H1 (cell line): ENCODE measurements around the gene ATG9B.

ENCODE experiments used
- BCL11A ChIP-seq, 2 experiments: IDR thresholded peaks; one replicate each; pipeline ENCODE4 v1.6.1; 2011; ENCODE audit warnings: low read depth in 2 of 2, low read length in 2 of 2, mild to moderate bottlenecking in 2 of 2
- CBX5 ChIP-seq: fragments of 300-800, 300-1000 bp; sonication (generic); IDR thresholded peaks from 2 replicates; pipeline ENCODE4 v1.7.1; 2016; ENCODE audit warnings: antibody characterized with exemption, low read length, low read depth
- CTCF ChIP-seq, 3 experiments: IDR thresholded peaks; 1 replicate in 2 of 3; 2 replicates in 1 of 3; pipeline versions ENCODE4 v1.5.1 to v1.6.1; 2011; ENCODE audit warnings: low read length in 3 of 3, mild to moderate bottlenecking in 3 of 3, inconsistent platforms in 2 of 3, low read depth in 1 of 3, moderate library complexity in 1 of 3; ENCODE audit not compliant: insufficient read depth in 1 of 3; ENCODE audit errors: control extremely low read depth in 1 of 3
- EZH2 ChIP-seq: fragments of 200-600 bp; sonication (generic); IDR thresholded peaks from 2 replicates; pipeline ENCODE4 v1.7.1; 2012; ENCODE audit warnings: low read depth, mild to moderate bottlenecking, moderate library complexity, low read length, inconsistent platforms; ENCODE audit not compliant: severe bottlenecking
- KDM1A ChIP-seq: fragments of 200-600, 300-600 bp; sonication (generic); IDR thresholded peaks from 2 replicates; pipeline ENCODE4 v1.7.1; 2016; ENCODE audit warnings: mild to moderate bottlenecking, low read length, borderline replicate concordance
- NANOG ChIP-seq: IDR thresholded peaks from 2 replicates; pipeline ENCODE4 v1.6.1; 2011; ENCODE audit warnings: low read length, low read depth, mild to moderate bottlenecking, inconsistent platforms; ENCODE audit not compliant: insufficient read depth, poor library complexity, severe bottlenecking
- POLR2A ChIP-seq, 2 experiments: IDR thresholded peaks; 1 replicate in 1 of 2; 2 replicates in 1 of 2; pipeline ENCODE4 v1.6.1; 2011; ENCODE audit warnings: low read depth in 2 of 2, low read length in 2 of 2, mild to moderate bottlenecking in 2 of 2; ENCODE audit errors: control extremely low read depth in 1 of 2
- TEAD4 ChIP-seq: IDR thresholded peaks from 2 replicates; pipeline ENCODE4 v1.6.1; 2012; ENCODE audit warnings: low read depth, low read length, inconsistent platforms, mixed read lengths
- TF ChIP-seq, protein P1 (sequence below): fragments of 300-600 bp; sonication (generic); IDR thresholded peaks from 2 replicates; pipeline ENCODE4 v1.7.1; 2012; ENCODE audit warnings: low read length, moderate library complexity, mild to moderate bottlenecking, inconsistent platforms; ENCODE audit not compliant: insufficient replicate concordance

- no peak for TF ChIP-seq KDM1A
- no peak for TF ChIP-seq BCL11A (IDR thresholded peaks at IDR 0.05; ENCODE audit: low read depth in 2 of 2, low read length in 2 of 2)
- TF ChIP-seq EZH2 = no peak
- no peak for TF ChIP-seq NANOG
- TF ChIP-seq POLR2A (IDR thresholded peaks at IDR 0.05; ENCODE audit: control extremely low read depth in 1 of 2, low read depth in 2 of 2, low read length in 2 of 2) = no peak
- no peak for TF ChIP-seq CTCF (IDR thresholded peaks at IDR 0.05; ENCODE audit: control extremely low read depth in 1 of 3, insufficient read depth in 1 of 3, low read depth in 1 of 3, low read length in 3 of 3)
- no peak for TF ChIP-seq CBX5
- no peak for TF ChIP-seq TEAD4
- TF ChIP-seq, protein P1, sequence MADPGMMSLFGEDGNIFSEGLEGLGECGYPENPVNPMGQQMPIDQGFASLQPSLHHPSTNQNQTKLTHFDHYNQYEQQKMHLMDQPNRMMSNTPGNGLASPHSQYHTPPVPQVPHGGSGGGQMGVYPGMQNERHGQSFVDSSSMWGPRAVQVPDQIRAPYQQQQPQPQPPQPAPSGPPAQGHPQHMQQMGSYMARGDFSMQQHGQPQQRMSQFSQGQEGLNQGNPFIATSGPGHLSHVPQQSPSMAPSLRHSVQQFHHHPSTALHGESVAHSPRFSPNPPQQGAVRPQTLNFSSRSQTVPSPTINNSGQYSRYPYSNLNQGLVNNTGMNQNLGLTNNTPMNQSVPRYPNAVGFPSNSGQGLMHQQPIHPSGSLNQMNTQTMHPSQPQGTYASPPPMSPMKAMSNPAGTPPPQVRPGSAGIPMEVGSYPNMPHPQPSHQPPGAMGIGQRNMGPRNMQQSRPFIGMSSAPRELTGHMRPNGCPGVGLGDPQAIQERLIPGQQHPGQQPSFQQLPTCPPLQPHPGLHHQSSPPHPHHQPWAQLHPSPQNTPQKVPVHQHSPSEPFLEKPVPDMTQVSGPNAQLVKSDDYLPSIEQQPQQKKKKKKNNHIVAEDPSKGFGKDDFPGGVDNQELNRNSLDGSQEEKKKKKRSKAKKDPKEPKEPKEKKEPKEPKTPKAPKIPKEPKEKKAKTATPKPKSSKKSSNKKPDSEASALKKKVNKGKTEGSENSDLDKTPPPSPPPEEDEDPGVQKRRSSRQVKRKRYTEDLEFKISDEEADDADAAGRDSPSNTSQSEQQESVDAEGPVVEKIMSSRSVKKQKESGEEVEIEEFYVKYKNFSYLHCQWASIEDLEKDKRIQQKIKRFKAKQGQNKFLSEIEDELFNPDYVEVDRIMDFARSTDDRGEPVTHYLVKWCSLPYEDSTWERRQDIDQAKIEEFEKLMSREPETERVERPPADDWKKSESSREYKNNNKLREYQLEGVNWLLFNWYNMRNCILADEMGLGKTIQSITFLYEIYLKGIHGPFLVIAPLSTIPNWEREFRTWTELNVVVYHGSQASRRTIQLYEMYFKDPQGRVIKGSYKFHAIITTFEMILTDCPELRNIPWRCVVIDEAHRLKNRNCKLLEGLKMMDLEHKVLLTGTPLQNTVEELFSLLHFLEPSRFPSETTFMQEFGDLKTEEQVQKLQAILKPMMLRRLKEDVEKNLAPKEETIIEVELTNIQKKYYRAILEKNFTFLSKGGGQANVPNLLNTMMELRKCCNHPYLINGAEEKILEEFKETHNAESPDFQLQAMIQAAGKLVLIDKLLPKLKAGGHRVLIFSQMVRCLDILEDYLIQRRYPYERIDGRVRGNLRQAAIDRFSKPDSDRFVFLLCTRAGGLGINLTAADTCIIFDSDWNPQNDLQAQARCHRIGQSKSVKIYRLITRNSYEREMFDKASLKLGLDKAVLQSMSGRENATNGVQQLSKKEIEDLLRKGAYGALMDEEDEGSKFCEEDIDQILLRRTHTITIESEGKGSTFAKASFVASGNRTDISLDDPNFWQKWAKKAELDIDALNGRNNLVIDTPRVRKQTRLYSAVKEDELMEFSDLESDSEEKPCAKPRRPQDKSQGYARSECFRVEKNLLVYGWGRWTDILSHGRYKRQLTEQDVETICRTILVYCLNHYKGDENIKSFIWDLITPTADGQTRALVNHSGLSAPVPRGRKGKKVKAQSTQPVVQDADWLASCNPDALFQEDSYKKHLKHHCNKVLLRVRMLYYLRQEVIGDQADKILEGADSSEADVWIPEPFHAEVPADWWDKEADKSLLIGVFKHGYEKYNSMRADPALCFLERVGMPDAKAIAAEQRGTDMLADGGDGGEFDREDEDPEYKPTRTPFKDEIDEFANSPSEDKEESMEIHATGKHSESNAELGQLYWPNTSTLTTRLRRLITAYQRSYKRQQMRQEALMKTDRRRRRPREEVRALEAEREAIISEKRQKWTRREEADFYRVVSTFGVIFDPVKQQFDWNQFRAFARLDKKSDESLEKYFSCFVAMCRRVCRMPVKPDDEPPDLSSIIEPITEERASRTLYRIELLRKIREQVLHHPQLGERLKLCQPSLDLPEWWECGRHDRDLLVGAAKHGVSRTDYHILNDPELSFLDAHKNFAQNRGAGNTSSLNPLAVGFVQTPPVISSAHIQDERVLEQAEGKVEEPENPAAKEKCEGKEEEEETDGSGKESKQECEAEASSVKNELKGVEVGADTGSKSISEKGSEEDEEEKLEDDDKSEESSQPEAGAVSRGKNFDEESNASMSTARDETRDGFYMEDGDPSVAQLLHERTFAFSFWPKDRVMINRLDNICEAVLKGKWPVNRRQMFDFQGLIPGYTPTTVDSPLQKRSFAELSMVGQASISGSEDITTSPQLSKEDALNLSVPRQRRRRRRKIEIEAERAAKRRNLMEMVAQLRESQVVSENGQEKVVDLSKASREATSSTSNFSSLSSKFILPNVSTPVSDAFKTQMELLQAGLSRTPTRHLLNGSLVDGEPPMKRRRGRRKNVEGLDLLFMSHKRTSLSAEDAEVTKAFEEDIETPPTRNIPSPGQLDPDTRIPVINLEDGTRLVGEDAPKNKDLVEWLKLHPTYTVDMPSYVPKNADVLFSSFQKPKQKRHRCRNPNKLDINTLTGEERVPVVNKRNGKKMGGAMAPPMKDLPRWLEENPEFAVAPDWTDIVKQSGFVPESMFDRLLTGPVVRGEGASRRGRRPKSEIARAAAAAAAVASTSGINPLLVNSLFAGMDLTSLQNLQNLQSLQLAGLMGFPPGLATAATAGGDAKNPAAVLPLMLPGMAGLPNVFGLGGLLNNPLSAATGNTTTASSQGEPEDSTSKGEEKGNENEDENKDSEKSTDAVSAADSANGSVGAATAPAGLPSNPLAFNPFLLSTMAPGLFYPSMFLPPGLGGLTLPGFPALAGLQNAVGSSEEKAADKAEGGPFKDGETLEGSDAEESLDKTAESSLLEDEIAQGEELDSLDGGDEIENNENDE = no peak
These were observed 26.5 kb downstream of the ATG9B start for GRCh38 chr7:150997817-150998216.
